Measurements from ENCODE around the gene PTPRM. TPM values are rescaled to one million over a fixed set of nuclear protein-coding genes. Genes with fewer than 3 reads are reported as not detected.

PTPRM gene
- total RNA-seq, 1 donor from 2014 or later = 13.9 TPM

GRCh38 chr18:8422391-8422790 is 855.3 kb downstream of the PTPRM start:
- H3F3A ChIP-seq (ENCODE audit: low read depth) = no peaks in the 10 kb centered on the region
- Mint-ChIP-seq H3K4me1 (peaks cover 23% of the 10 kb centered on the region), H3K27ac (no peak overlapping the region), H3K27me3 (ENCODE audit: insufficient read depth, low read depth) (peaks cover 5% of the 10 kb centered on the region), H3K9me3 (peaks cover 2% of the 10 kb centered on the region), H3K4me3 (no peak overlapping the region), H3K36me3 (no peaks in the 10 kb centered on the region)
- H3K4me3 ChIP-seq = no peak overlapping the region
- TF ChIP-seq EZH2 (IDR thresholded peaks at IDR 0.05) (no peak), CTCF (IDR thresholded peaks at IDR 0.05) (no peak), EZH2phosphoT487 (IDR thresholded peaks at IDR 0.05) (no peak)
- H3K9me3 ChIP-seq (ENCODE audit: low read depth) = no peaks in the 10 kb centered on the region
- no peaks in the 10 kb centered on the region for H3K4me1 ChIP-seq
- no peaks in the 10 kb centered on the region for H4K20me1 ChIP-seq (ENCODE audit: low read depth)
- no peak overlapping the region for H3K4me2 ChIP-seq
- H3K79me2 ChIP-seq (ENCODE audit: low read depth) = no peaks in the 10 kb centered on the region
- no peaks in the 10 kb centered on the region for H3K36me3 ChIP-seq
- no peak for DNase-seq (ENCODE audit: low spot score)
- no peak overlapping the region for H2AFZ ChIP-seq (replicated peaks)
- H3K9ac ChIP-seq = no peak overlapping the region
- no peaks in the 10 kb centered on the region for H3K27me3 ChIP-seq
- no peak overlapping the region for H3K27ac ChIP-seq

- no peaks in the 10 kb centered on the region for H3F3A ChIP-seq (ENCODE audit: low read depth)
- H3K27me3 ChIP-seq = no peaks in the 10 kb centered on the region
- no peaks in the 10 kb centered on the region for H3K36me3 ChIP-seq
- H3K4me2 ChIP-seq = no peak overlapping the region
- Mint-ChIP-seq H3K4me1 (peaks cover 25% of the 10 kb centered on the region), H3K9me3 (peaks cover 2% of the 10 kb centered on the region), H3K27me3 (ENCODE audit: insufficient read depth, low read depth) (peaks cover 5% of the 10 kb centered on the region), H3K27ac (no peak overlapping the region), H3K4me3 (no peak overlapping the region), H3K36me3 (no peaks in the 10 kb centered on the region)
- no peak overlapping the region for H3K4me3 ChIP-seq
- DNase-seq (ENCODE audit: low spot score) = no peak
- H3K27ac ChIP-seq = no peak overlapping the region
- peak overlapping the region; percentile 1 for H2AFZ ChIP-seq (replicated peaks)
- TF ChIP-seq EZH2 (IDR thresholded peaks at IDR 0.05) (no peak), CTCF (IDR thresholded peaks at IDR 0.05) (no peak), EZH2phosphoT487 (IDR thresholded peaks at IDR 0.05) (no peak)
- H3K79me2 ChIP-seq (ENCODE audit: low read depth) = no peaks in the 10 kb centered on the region
- H3K9ac ChIP-seq = no peak overlapping the region
- no peaks in the 10 kb centered on the region for H3K4me1 ChIP-seq
- no peaks in the 10 kb centered on the region for H4K20me1 ChIP-seq (ENCODE audit: low read depth)
- no peaks in the 10 kb centered on the region for H3K9me3 ChIP-seq (ENCODE audit: low read depth)
Measured at GRCh38 chr18:8423051-8423557, 856.0 kb downstream of the PTPRM start.

- no peaks in the 10 kb centered on the region for H3K4me1 ChIP-seq
- H3K9ac ChIP-seq = no peak overlapping the region
- Mint-ChIP-seq H3K4me1 (peaks cover 28% of the 10 kb centered on the region), H3K9me3 (peaks cover 2% of the 10 kb centered on the region), H3K27ac (no peak overlapping the region), H3K4me3 (peak overlapping the region; percentile 27), H3K36me3 (no peaks in the 10 kb centered on the region), H3K27me3 (ENCODE audit: insufficient read depth, low read depth) (peaks cover 5% of the 10 kb centered on the region)
- H3K27me3 ChIP-seq = no peaks in the 10 kb centered on the region
- H2AFZ ChIP-seq (replicated peaks) = no peak overlapping the region
- H3K4me3 ChIP-seq = no peak overlapping the region
- H3F3A ChIP-seq (ENCODE audit: low read depth) = no peaks in the 10 kb centered on the region
- H3K36me3 ChIP-seq = no peaks in the 10 kb centered on the region
- no peak overlapping the region for H3K4me2 ChIP-seq
- no peak overlapping the region for H3K27ac ChIP-seq
- TF ChIP-seq EZH2phosphoT487 (IDR thresholded peaks at IDR 0.05) (no peak), EZH2 (IDR thresholded peaks at IDR 0.05) (no peak), CTCF (IDR thresholded peaks at IDR 0.05) (no peak)
- no peaks in the 10 kb centered on the region for H4K20me1 ChIP-seq (ENCODE audit: low read depth)
- H3K79me2 ChIP-seq (ENCODE audit: low read depth) = no peaks in the 10 kb centered on the region
- H3K9me3 ChIP-seq (ENCODE audit: low read depth) = no peaks in the 10 kb centered on the region
- DNase-seq (ENCODE audit: low spot score) = no peak
Measured at GRCh38 chr18:8424481-8424880, 857.4 kb downstream of the PTPRM start.

Data from neural progenitor cell (in vitro differentiated cells).